Erythroblast (primary cell): ENCODE results near the gene GSTK1.

Experiments used
- DNase-seq, 2 experiments: peaks; one replicate each; lab custom pipeline; 2025; lab: John Stamatoyannopoulos, UW
- GATA1 ChIP-seq: IDR thresholded peaks from 2 replicates; pipeline ENCODE4 v1.6.1; 2011; ENCODE audit warnings: low read depth, mild to moderate bottlenecking, control low read depth, low read length, moderate library complexity
- POLR2A ChIP-seq: IDR thresholded peaks from 2 replicates; pipeline ENCODE4 v1.6.1; 2011; ENCODE audit warnings: mild to moderate bottlenecking, low read length

GSTK1 gene

GRCh38 chr7:143287935-143288826 is 24.9 kb downstream of the GSTK1 start, which contains the start of gene CASP2:
Gene CASP2 (plus strand): TSS chr7:143288351. CDS start chr7:143288456, 105 bp downstream.
- no peak for TF ChIP-seq GATA1
- peak; percentile 64 for TF ChIP-seq POLR2A
- DNase-seq, result peak; percentile 98

GRCh38 chr7:143288836-143289235 is 25.6 kb downstream of the GSTK1 start:
- TF ChIP-seq POLR2A (no peak), GATA1 (no peak)
- peak; percentile 49 to 61 for DNase-seq

GRCh38 chr7:143289421-143289820 is 26.2 kb downstream of the GSTK1 start:
- peak in 1 of 2 experiments; percentile 45 for DNase-seq
- TF ChIP-seq POLR2A (no peak), GATA1 (no peak)

- DNase-seq, result peak; percentile 14 to 49
These were observed 26.6 kb downstream of the GSTK1 start for GRCh38 chr7:143289888-143290287.

- TF ChIP-seq GATA1 (no peak), POLR2A (no peak)
- DNase-seq, result peak in 1 of 2 experiments; percentile 15
These were observed 27.1 kb downstream of the GSTK1 start for GRCh38 chr7:143290293-143290692.

- DNase-seq, result no peak
These were observed 29.6 kb downstream of the GSTK1 start for GRCh38 chr7:143292876-143293275.

GRCh38 chr7:143295870-143296269 is 32.6 kb downstream of the GSTK1 start:
- TF ChIP-seq GATA1 (no peak), POLR2A (no peak)
- DNase-seq, result peak; percentile 57 to 64

More at GRCh38 chr7:143292876-143293275, 29.6 kb downstream of the GSTK1 start:
- TF ChIP-seq POLR2A, result no peak
- no peak for TF ChIP-seq GATA1

GRCh38 chr7:143296686-143297085 is 33.4 kb downstream of the GSTK1 start:
- TF ChIP-seq POLR2A (no peak), GATA1 (no peak)
- no peak for DNase-seq

GRCh38 chr7:143299346-143299745 is 36.1 kb downstream of the GSTK1 start:
- TF ChIP-seq GATA1, result no peak
- no peak for TF ChIP-seq POLR2A
- no peak for DNase-seq

GRCh38 chr7:143299840-143300239 is 36.6 kb downstream of the GSTK1 start:
- DNase-seq, result peak; percentile 36 to 50
- TF ChIP-seq POLR2A (no peak), GATA1 (no peak)

- DNase-seq, result no peak
These were observed 38.0 kb downstream of the GSTK1 start for GRCh38 chr7:143300959-143301935.

GRCh38 chr7:143303733-143304132 is 40.5 kb downstream of the GSTK1 start:
- no peak for TF ChIP-seq GATA1
- no peak for TF ChIP-seq POLR2A
- no peak for DNase-seq

More at GRCh38 chr7:143300959-143301935, 38.0 kb downstream of the GSTK1 start:
- no peak for TF ChIP-seq GATA1
- no peak for TF ChIP-seq POLR2A

- TF ChIP-seq GATA1 (no peak), POLR2A (no peak)
- DNase-seq, result no peak
These were observed 41.7 kb downstream of the GSTK1 start for GRCh38 chr7:143304938-143305337.

- DNase-seq, result peak; percentile 78 to 83
These were observed 42.3 kb downstream of the GSTK1 start for GRCh38 chr7:143305423-143306070.

More at GRCh38 chr7:143305423-143306070, 42.3 kb downstream of the GSTK1 start:
- TF ChIP-seq POLR2A (no peak), GATA1 (no peak)
